ENCODE measurements around the gene NUTM2F.
"Not testable (repeated sequence)": the region's sequence is repeated elsewhere in the genome, so short reads cannot be mapped to it uniquely, and the experiment has no call there.

DNA sequence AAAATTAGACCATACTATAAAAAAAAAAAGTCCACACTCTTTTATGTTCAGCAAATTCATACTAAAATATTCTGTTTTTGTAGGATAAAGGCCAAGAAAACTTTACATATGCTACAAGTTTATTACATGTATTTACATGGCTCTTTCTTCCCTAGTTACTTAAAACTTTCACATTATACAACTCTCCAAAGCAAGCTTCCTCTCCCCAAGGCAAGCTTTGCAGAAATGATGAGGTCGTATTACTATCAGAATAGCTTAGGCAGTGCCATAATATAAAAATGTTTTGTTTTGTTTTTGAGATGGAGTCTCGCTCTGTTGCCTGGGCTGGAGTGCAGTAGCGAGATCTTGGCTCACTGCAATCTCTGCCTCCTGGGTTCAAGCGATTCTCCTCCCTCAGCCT, 8.0 kb upstream of the NUTM2F start:
- not testable (repeated sequence) for TF ChIP-seq POLR2A, EP300, POLR2AphosphoS5 (IDR thresholded peaks at IDR 0.05)
- TF ChIP-seq, protein P1, sequence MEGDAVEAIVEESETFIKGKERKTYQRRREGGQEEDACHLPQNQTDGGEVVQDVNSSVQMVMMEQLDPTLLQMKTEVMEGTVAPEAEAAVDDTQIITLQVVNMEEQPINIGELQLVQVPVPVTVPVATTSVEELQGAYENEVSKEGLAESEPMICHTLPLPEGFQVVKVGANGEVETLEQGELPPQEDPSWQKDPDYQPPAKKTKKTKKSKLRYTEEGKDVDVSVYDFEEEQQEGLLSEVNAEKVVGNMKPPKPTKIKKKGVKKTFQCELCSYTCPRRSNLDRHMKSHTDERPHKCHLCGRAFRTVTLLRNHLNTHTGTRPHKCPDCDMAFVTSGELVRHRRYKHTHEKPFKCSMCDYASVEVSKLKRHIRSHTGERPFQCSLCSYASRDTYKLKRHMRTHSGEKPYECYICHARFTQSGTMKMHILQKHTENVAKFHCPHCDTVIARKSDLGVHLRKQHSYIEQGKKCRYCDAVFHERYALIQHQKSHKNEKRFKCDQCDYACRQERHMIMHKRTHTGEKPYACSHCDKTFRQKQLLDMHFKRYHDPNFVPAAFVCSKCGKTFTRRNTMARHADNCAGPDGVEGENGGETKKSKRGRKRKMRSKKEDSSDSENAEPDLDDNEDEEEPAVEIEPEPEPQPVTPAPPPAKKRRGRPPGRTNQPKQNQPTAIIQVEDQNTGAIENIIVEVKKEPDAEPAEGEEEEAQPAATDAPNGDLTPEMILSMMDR (IDR thresholded peaks at IDR 0.05): not testable (repeated sequence)
